Measurements from ENCODE around the gene RPS27. TPM values are rescaled to one million over a fixed set of nuclear protein-coding genes. Genes with fewer than 3 reads are reported as not detected.
A peak's percentile ranks its signal among the peaks of the same experiment; 100 is the strongest.

Gene RPS27
- total and polyA plus RNA-seq, 2 experiments from 2014 or later = 1,371 to 3,355 TPM

DNA sequence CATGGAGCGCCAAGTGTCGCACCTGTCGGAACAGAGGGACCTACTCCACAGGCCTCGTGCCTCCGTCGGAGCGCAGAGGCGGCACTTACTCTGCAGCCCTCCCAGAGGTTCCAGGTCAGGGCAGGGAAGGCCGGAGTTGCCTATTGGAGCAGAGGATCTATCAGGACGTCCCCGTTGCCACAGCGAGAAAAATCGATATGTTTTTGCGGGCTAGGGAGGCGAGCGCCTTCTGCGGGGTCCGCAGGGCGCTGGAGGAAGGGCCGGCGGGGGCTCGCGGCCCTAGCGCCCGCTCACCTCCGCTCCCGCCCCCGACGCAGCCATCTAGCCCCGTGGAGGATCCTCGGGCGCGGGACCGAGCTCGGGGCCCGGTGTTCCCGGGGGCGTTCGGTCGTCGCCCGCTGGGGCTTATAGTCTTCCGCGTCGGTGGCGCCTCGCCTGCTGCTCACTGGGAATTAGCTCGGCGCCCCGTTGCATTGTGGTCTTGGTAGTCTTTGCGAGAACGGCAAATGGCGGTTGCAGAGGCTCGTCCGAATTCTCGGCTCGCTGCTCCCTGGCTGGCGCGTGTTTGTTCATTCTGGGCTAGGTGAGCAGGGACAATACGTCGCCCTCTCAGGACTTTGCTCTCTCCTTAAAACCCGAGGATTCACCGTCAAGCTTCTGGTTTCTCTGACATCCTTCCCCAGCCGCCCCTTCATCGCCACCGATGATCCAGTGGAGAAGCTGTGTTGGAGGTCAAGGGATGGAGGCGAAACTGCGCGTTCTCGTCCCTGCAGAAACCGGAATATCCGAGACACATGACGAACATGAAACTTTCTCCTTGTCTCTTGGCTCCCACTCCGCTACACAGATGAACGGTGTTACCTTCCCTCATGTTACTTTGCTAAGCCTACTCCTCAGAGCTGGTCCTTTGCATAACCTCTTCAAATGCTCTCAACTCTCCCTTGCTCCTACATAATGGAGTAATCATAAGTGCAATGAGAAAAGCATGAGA lies 13.0 kb upstream of the RPS27 start, which contains the start of gene JTB:
TSS of gene JTB (minus strand) at position 425 of the 991 bp plus-strand sequence. CDS start at position 3, 422 bp downstream.
- H3K9me3 Mint-ChIP-seq = no peaks in the 10 kb centered on the region

More for the DNA sequence above, 13.0 kb upstream of the RPS27 start, which contains the start of gene JTB:
- ATAC-seq = peak; percentile 90
- Histone ChIP-seq H3K27ac (ENCODE audit: low read depth) (peak within 1 kb of the TSS; percentile 85), H3K9me2 (ENCODE audit: insufficient read depth) (no peaks in the 10 kb centered on the region), H3K4me3 (peak within 1 kb of the TSS; percentile 99), H3K36me3 (ENCODE audit: insufficient read depth) (peaks cover 25% of the 10 kb centered on the region; the same call in 1 of the 2 replicates), H4K20me1 (replicated peaks; ENCODE audit: insufficient read depth) (no peaks in the 10 kb centered on the region; the same call in 1 of the 2 replicates), H3K27me3 (ENCODE audit: insufficient read depth) (no peaks in the 10 kb centered on the region), H3K4me2 (peak within 1 kb of the TSS; percentile 91), H2AFZ (peak within 1 kb of the TSS; percentile 88), H3K4me1 (ENCODE audit: insufficient read depth) (no peaks in the 10 kb centered on the region), H3K79me2 (replicated peaks; ENCODE audit: insufficient read depth) (peaks cover 18% of the 10 kb centered on the region), H3F3A (replicated peaks; ENCODE audit: low read depth) (peaks cover 36% of the 10 kb centered on the region)
- H3K4me3 Mint-ChIP-seq = peak within 1 kb of the TSS; percentile 97
- peaks cover 20% of the 10 kb centered on the region for H3K4me1 Mint-ChIP-seq
- DNase-seq (ENCODE audit: low spot score) = peak; percentile 96
- peak within 1 kb of the TSS; percentile 97 for H3K27ac Mint-ChIP-seq
- H3K27me3 Mint-ChIP-seq (ENCODE audit: insufficient read depth, low read depth, poor library complexity) = peaks cover 10% of the 10 kb centered on the region
- TF ChIP-seq NANOG (IDR thresholded peaks at IDR 0.05; ENCODE audit: borderline replicate concordance) (no peak), ZNF331 (CRISPR knock-in tag; IDR thresholded peaks at IDR 0.05; ENCODE audit: low read depth) (no peak), EZH2phosphoT487 (IDR thresholded peaks at IDR 0.05; ENCODE audit: unreplicated experiment) (no peak), EZH2 (IDR thresholded peaks at IDR 0.05; ENCODE audit: low read depth, unreplicated experiment) (no peak), JUNB (IDR thresholded peaks at IDR 0.05; ENCODE audit: unreplicated experiment) (peak; percentile 63), ZNF114 (CRISPR knock-in tag; IDR thresholded peaks at IDR 0.05) (no peak), POLR2AphosphoS5 (IDR thresholded peaks at IDR 0.05; ENCODE audit: low read depth) (peak; percentile 88), STAT1 (IDR thresholded peaks at IDR 0.05; ENCODE audit: unreplicated experiment) (peak; percentile 18), CREB1 (CRISPR knock-in tag; IDR thresholded peaks at IDR 0.05; ENCODE audit: low read depth) (0 out of 2 replicates have a peak, but pooled peaks have one; percentile 39)
- TF ChIP-seq, protein P1, sequence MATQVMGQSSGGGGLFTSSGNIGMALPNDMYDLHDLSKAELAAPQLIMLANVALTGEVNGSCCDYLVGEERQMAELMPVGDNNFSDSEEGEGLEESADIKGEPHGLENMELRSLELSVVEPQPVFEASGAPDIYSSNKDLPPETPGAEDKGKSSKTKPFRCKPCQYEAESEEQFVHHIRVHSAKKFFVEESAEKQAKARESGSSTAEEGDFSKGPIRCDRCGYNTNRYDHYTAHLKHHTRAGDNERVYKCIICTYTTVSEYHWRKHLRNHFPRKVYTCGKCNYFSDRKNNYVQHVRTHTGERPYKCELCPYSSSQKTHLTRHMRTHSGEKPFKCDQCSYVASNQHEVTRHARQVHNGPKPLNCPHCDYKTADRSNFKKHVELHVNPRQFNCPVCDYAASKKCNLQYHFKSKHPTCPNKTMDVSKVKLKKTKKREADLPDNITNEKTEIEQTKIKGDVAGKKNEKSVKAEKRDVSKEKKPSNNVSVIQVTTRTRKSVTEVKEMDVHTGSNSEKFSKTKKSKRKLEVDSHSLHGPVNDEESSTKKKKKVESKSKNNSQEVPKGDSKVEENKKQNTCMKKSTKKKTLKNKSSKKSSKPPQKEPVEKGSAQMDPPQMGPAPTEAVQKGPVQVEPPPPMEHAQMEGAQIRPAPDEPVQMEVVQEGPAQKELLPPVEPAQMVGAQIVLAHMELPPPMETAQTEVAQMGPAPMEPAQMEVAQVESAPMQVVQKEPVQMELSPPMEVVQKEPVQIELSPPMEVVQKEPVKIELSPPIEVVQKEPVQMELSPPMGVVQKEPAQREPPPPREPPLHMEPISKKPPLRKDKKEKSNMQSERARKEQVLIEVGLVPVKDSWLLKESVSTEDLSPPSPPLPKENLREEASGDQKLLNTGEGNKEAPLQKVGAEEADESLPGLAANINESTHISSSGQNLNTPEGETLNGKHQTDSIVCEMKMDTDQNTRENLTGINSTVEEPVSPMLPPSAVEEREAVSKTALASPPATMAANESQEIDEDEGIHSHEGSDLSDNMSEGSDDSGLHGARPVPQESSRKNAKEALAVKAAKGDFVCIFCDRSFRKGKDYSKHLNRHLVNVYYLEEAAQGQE (IDR thresholded peaks at IDR 0.05; ENCODE audit: unreplicated experiment) = peak; percentile 6
- TF ChIP-seq, protein P2, sequence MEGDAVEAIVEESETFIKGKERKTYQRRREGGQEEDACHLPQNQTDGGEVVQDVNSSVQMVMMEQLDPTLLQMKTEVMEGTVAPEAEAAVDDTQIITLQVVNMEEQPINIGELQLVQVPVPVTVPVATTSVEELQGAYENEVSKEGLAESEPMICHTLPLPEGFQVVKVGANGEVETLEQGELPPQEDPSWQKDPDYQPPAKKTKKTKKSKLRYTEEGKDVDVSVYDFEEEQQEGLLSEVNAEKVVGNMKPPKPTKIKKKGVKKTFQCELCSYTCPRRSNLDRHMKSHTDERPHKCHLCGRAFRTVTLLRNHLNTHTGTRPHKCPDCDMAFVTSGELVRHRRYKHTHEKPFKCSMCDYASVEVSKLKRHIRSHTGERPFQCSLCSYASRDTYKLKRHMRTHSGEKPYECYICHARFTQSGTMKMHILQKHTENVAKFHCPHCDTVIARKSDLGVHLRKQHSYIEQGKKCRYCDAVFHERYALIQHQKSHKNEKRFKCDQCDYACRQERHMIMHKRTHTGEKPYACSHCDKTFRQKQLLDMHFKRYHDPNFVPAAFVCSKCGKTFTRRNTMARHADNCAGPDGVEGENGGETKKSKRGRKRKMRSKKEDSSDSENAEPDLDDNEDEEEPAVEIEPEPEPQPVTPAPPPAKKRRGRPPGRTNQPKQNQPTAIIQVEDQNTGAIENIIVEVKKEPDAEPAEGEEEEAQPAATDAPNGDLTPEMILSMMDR (conservative IDR thresholded peaks at IDR 0.05; ENCODE audit: low read depth in 2 of 2) = no peak
- TF ChIP-seq, protein P3, sequence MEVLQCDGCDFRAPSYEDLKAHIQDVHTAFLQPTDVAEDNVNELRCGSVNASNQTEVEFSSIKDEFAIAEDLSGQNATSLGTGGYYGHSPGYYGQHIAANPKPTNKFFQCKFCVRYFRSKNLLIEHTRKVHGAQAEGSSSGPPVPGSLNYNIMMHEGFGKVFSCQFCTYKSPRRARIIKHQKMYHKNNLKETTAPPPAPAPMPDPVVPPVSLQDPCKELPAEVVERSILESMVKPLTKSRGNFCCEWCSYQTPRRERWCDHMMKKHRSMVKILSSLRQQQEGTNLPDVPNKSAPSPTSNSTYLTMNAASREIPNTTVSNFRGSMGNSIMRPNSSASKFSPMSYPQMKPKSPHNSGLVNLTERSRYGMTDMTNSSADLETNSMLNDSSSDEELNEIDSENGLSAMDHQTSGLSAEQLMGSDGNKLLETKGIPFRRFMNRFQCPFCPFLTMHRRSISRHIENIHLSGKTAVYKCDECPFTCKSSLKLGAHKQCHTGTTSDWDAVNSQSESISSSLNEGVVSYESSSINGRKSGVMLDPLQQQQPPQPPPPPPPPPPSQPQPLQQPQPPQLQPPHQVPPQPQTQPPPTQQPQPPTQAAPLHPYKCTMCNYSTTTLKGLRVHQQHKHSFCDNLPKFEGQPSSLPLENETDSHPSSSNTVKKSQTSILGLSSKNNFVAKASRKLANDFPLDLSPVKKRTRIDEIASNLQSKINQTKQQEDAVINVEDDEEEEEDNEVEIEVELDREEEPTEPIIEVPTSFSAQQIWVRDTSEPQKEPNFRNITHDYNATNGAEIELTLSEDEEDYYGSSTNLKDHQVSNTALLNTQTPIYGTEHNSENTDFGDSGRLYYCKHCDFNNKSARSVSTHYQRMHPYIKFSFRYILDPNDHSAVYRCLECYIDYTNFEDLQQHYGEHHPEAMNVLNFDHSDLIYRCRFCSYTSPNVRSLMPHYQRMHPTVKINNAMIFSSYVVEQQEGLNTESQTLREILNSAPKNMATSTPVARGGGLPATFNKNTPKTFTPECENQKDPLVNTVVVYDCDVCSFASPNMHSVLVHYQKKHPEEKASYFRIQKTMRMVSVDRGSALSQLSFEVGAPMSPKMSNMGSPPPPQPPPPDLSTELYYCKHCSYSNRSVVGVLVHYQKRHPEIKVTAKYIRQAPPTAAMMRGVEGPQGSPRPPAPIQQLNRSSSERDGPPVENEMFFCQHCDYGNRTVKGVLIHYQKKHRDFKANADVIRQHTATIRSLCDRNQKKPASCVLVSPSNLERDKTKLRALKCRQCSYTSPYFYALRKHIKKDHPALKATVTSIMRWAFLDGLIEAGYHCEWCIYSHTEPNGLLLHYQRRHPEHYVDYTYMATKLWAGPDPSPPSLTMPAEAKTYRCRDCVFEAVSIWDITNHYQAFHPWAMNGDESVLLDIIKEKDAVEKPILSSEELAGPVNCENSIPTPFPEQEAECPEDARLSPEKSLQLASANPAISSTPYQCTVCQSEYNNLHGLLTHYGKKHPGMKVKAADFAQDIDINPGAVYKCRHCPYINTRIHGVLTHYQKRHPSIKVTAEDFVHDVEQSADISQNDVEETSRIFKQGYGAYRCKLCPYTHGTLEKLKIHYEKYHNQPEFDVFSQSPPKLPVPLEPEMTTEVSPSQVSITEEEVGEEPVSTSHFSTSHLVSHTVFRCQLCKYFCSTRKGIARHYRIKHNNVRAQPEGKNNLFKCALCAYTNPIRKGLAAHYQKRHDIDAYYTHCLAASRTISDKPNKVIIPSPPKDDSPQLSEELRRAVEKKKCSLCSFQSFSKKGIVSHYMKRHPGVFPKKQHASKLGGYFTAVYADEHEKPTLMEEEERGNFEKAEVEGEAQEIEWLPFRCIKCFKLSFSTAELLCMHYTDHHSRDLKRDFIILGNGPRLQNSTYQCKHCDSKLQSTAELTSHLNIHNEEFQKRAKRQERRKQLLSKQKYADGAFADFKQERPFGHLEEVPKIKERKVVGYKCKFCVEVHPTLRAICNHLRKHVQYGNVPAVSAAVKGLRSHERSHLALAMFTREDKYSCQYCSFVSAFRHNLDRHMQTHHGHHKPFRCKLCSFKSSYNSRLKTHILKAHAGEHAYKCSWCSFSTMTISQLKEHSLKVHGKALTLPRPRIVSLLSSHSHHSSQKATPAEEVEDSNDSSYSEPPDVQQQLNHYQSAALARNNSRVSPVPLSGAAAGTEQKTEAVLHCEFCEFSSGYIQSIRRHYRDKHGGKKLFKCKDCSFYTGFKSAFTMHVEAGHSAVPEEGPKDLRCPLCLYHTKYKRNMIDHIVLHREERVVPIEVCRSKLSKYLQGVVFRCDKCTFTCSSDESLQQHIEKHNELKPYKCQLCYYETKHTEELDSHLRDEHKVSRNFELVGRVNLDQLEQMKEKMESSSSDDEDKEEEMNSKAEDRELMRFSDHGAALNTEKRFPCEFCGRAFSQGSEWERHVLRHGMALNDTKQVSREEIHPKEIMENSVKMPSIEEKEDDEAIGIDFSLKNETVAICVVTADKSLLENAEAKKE (CRISPR knock-in tag; IDR thresholded peaks at IDR 0.05) = no peak
- TF ChIP-seq, protein P4, sequence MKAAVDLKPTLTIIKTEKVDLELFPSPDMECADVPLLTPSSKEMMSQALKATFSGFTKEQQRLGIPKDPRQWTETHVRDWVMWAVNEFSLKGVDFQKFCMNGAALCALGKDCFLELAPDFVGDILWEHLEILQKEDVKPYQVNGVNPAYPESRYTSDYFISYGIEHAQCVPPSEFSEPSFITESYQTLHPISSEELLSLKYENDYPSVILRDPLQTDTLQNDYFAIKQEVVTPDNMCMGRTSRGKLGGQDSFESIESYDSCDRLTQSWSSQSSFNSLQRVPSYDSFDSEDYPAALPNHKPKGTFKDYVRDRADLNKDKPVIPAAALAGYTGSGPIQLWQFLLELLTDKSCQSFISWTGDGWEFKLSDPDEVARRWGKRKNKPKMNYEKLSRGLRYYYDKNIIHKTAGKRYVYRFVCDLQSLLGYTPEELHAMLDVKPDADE (IDR thresholded peaks at IDR 0.05) = peak; percentile 90
- H3K36me3 Mint-ChIP-seq (ENCODE audit: low read depth) = peaks cover 74% of the 10 kb centered on the region
